Stomach (tissue), 9 donors: ENCODE results near the gene ATXN7L2. TPM values are rescaled to one million over a fixed set of nuclear protein-coding genes. Genes with fewer than 3 reads are reported as not detected.

Experiments used
- DNase-seq, 2 donors: peaks; one replicate each; pipeline versions ENCODE4 v3.0.0 to v3.0.0-alpha.2; 2013 to 2019
- H3K27ac ChIP-seq, 5 donors: fragments of 200-600 bp in 4 of 5; sonication (generic) in 4 of 5; one replicate each; pipeline ENCODE4 v1.5.1; 2013 to 2019; ENCODE audit warnings: mild to moderate bottlenecking in 1 of 5, moderate library complexity in 1 of 5
- H3K27me3 ChIP-seq, 3 donors: fragments of 200-600 bp; sonication (generic); one replicate each; pipeline ENCODE4 v1.5.1; 2017 to 2019; ENCODE audit warnings: mixed run types in 1 of 3
- H3K36me3 ChIP-seq, 4 donors: fragments of 200-600 bp; sonication (generic); 1 replicate in 3 of 4; 2 replicates in 1 of 4; pipeline ENCODE4 v1.5.1; 2016 to 2019
- H3K4me1 ChIP-seq, 4 donors: fragments of 200-600 bp; sonication (generic); one replicate each; pipeline ENCODE4 v1.5.1; 2016 to 2019
- H3K4me3 ChIP-seq, 4 donors: fragments of 200-600 bp; sonication (generic) in 3 of 4; one replicate each; pipeline ENCODE4 v1.5.1; 2016 to 2019; ENCODE audit warnings: mild to moderate bottlenecking in 1 of 4
- H3K9me3 ChIP-seq, 4 donors: fragments of 200-600 bp; sonication (generic); one replicate each; pipeline ENCODE4 v1.5.1; 2016 to 2019
- EP300 ChIP-seq: sonication (generic); formaldehyde crosslinking; IDR thresholded peaks from one replicate; pipeline ENCODE4 v1.6.1; 2017; ENCODE audit warnings: antibody characterized with exemption
- POLR2A ChIP-seq, 4 donors: fragments of 450-650 bp; IDR thresholded peaks; one replicate each; pipeline ENCODE4 v1.6.1; 2016; ENCODE audit warnings: antibody characterized with exemption in 4 of 4, control low read depth in 2 of 4, mild to moderate bottlenecking in 1 of 4, moderate library complexity in 1 of 4
- POLR2AphosphoS5 ChIP-seq, 3 donors: sonication (generic); formaldehyde crosslinking; IDR thresholded peaks; one replicate each; pipeline ENCODE4 v1.6.1; 2016; ENCODE audit warnings: antibody characterized with exemption in 3 of 3
- WGBS, 5 donors: extraction: QIAGEN DNeasy Blood & Tissue Kit in 3 of 5; methylation state at CpG; one replicate each; pipeline versions ENCODE4 v1.1.5 to v1.1.7; 2013 to 2018; 5-methylcytosine and 5-hydroxymethylcytosine counted together
- intact Hi-C: fragments of 100-400 bp; cut with DNase I; formaldehyde crosslinking; loops from one replicate; pipeline ENCODE4 v1.15.1; 2023; ENCODE audit warnings: low total_unique reads
- polyA plus RNA-seq, 3 donors: library from polyadenylated mRNA; stranded (reverse); fragments of 200-250 nt; gene quantifications; one replicate each; pipeline ENCODE4 v1.2.3, GENCODE V29; 2013
- total RNA-seq, 5 donors: library from RNA; depleted of rRNA; stranded (reverse); fragments of >200 nt; gene quantifications; one replicate each; pipeline versions ENCODE4 v1.1.0 to v1.2.3, GENCODE V29; 2014 to 2016
- TF ChIP-seq, protein P1 (sequence below), 7 experiments: fragments of 450-650 bp in 4 of 7; fragments of 200-600 bp in 3 of 7; sonication (generic) in 3 of 7; IDR thresholded peaks; one replicate each; pipeline ENCODE4 v1.5.1; 2016 to 2019; ENCODE audit warnings: antibody characterized with exemption in 7 of 7, control low read depth in 2 of 7, mild to moderate bottlenecking in 1 of 7
- donor health status: healthy with polysubstance abuse.
- donor health status: Bipolar disorder and iron deficiency.
- donor health status: healthy.

Gene ATXN7L2
- total and polyA plus RNA-seq, 8 donors = 0.29 to 6.3 (median 4.0) TPM; not detected in 1

DNA sequence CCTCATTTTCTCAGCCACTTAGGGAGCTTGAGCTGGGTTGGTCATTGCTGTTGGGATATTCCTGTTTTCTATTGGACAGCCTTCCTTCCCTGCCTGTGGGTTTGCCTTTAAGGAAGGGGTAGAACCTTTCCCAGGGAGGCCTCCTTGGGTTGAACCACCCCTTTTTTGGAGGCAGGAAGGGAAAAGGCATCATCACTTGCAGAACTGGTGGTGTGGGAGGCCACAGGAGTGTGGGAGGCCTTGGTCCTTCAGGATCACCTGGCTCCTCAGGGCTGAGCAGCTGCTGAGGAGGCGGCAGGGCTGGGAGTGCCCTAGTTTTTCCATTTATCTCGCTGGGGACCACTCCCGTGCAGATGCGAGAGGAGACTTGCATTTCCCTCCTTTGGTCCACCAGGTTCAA lies 9.5 kb downstream of the ATXN7L2 start:
- H3K4me1 ChIP-seq = peaks cover 8 to 57% (median 34%) of the 10 kb centered on the region in 4 donors
- H3K4me3 ChIP-seq = peak overlapping the region in 2 of 4 donors; percentile 80 to 91
- WGBS, 5 donors = 46 to 62% (median 49%) methylated on average over 4 of the region's 4 CpGs
- DNase-seq = no peak
- no peaks in the 10 kb centered on the region for H3K27me3 ChIP-seq
- intact Hi-C loops = loop anchor here (5.0 kb wide), 1 partner anchor 39 kb away; no protein-coding TSS in a partner anchor
- TF ChIP-seq, protein P1, sequence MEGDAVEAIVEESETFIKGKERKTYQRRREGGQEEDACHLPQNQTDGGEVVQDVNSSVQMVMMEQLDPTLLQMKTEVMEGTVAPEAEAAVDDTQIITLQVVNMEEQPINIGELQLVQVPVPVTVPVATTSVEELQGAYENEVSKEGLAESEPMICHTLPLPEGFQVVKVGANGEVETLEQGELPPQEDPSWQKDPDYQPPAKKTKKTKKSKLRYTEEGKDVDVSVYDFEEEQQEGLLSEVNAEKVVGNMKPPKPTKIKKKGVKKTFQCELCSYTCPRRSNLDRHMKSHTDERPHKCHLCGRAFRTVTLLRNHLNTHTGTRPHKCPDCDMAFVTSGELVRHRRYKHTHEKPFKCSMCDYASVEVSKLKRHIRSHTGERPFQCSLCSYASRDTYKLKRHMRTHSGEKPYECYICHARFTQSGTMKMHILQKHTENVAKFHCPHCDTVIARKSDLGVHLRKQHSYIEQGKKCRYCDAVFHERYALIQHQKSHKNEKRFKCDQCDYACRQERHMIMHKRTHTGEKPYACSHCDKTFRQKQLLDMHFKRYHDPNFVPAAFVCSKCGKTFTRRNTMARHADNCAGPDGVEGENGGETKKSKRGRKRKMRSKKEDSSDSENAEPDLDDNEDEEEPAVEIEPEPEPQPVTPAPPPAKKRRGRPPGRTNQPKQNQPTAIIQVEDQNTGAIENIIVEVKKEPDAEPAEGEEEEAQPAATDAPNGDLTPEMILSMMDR (IDR thresholded peaks at IDR 0.05) = no peak
- TF ChIP-seq POLR2A (IDR thresholded peaks at IDR 0.05) (no peak), POLR2AphosphoS5 (IDR thresholded peaks at IDR 0.05) (no peak), EP300 (no peak)
- no peaks in the 10 kb centered on the region for H3K9me3 ChIP-seq
- H3K27ac ChIP-seq = peak overlapping the region in 4 of 5 donors; percentile 76 to 90 (median 84)
- peaks cover 26 to 64% (median 49%) of the 10 kb centered on the region in 4 donors for H3K36me3 ChIP-seq

DNA sequence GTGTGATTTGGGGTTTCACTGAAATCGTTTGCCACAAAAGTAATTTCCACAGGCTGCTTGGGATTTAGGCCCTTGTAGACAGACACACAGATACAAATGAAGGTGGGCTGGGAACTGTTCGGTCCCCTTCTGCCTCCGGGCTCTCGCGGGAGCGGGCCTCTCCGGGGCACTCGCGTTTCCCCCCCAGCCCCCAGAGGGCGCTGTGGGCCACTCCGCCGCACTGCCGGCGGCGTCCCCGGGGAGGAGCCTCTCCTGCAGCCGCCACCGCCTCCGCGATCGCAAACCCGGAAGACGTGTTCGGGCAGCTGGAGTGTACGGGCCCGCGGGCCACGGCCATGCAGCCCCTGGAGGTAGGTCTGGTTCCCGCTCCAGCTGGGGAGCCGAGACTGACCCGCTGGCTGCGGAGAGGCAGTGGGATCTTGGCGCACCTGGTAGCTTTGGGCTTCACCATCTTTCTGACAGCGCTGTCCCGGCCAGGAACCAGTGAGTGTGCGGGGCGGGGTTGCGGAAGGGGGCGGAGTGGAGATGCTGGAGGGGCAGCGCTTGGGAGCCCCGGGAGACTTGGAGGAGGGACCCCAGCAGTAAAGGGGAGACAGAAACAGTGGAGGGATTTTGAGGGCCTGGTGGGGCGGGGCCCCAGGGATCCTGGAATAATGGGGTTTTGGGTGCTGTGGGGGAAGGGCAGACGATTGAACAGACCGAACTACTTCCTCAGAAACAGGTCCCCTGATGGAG lies 10.3 kb downstream of the ATXN7L2 start, which contains the start of gene CYB561D1:
CYB561D1 (plus strand) TSS at position 290 of the 735 bp plus-strand sequence; CDS start at position 336, 46 bp downstream.
- intact Hi-C loops = loop anchor here (5.0 kb wide), 1 partner anchor 38 kb away; no protein-coding TSS in a partner anchor
- no peaks in the 10 kb centered on the region for H3K27me3 ChIP-seq
- no peaks in the 10 kb centered on the region for H3K9me3 ChIP-seq
- peak; percentile 88 to 96 for DNase-seq
- TF ChIP-seq EP300 (no peak), POLR2A (IDR thresholded peaks at IDR 0.05) (peak in 1 of 4 donors; percentile 13), POLR2AphosphoS5 (IDR thresholded peaks at IDR 0.05) (peak in 2 of 3 donors; percentile 62 to 84)
- TF ChIP-seq, protein P1 (IDR thresholded peaks at IDR 0.05) = peak in 5 of 7 experiments; percentile 72 to 93 (median 90)
- H3K27ac ChIP-seq = peak within 1 kb of the TSS; percentile 76 to 95 (median 87)
- H3K4me1 ChIP-seq = peaks cover 8 to 64% (median 40%) of the 10 kb centered on the region in 4 donors
- 0% methylated on average over 14 to 44 of the region's 44 CpGs for WGBS, 5 donors
- peaks cover 24 to 59% (median 42%) of the 10 kb centered on the region in 4 donors for H3K36me3 ChIP-seq
- peak within 1 kb of the TSS; percentile 80 to 91 (median 84) for H3K4me3 ChIP-seq

DNA sequence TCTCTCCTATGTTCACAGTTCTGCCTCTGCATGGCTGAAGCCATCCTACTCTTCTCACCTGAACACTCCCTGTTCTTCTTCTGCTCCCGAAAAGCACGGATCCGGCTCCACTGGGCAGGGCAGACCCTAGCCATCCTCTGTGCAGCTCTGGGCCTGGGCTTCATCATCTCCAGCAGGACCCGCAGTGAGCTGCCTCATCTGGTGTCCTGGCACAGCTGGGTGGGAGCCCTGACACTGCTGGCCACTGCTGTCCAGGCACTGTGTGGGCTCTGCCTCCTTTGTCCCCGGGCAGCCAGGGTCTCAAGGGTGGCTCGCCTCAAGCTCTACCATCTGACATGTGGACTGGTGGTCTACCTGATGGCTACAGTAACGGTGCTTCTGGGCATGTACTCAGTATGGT lies 12.0 kb downstream of the ATXN7L2 start:
- Histone ChIP-seq H3K27ac (no peak overlapping the region), H3K36me3 (peaks cover 19 to 52% (median 37%) of the 10 kb centered on the region in 4 donors), H3K27me3 (no peaks in the 10 kb centered on the region), H3K9me3 (no peaks in the 10 kb centered on the region), H3K4me3 (no peak overlapping the region), H3K4me1 (peaks cover 25 to 76% (median 56%) of the 10 kb centered on the region in 4 donors)
- DNase-seq = no peak
- 87 to 98% (median 93%) methylated on average over 6 to 7 of the region's 7 CpGs for WGBS, 5 donors
- TF ChIP-seq EP300 (no peak), POLR2A (IDR thresholded peaks at IDR 0.05) (no peak), POLR2AphosphoS5 (IDR thresholded peaks at IDR 0.05) (no peak)
- TF ChIP-seq, protein P1 (IDR thresholded peaks at IDR 0.05) = no peak
- intact Hi-C loops = no loop called here

DNA sequence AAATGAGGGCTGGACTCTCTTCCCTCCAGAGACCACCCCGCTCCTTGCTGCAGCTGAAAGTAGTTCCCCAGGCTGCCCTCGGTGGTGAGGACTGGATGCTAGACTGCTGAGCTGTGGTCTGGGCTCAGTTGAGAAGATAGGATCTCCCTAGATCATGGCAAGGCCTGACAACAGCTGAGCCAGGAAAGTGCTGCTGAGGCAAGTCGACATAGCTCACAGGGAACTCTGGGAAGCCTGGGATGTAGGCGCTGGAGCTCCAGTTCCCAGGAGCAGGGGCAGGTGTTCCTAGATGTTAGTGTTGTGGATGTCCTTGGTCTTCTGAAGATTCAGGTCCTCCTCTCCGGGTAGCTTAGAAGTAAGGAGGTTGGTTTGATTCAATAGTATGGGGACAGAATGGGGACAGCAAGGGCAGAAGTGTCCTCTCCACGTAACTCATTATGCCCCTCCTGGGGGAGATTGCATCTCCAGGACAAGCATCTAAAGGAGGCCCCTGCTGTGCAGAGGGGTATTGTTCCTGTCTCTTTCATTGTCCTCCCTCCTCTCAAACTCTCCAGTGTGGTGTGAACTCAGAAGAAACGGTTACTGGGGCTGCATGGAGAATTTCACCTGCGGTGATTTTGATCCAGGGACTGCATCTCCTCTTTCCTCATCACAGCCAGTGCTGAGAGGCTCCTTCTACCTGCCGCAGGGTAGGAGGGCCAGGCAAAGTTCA lies 13.9 kb downstream of the ATXN7L2 start:
- 62 to 71% (median 70%) methylated on average over 7 to 9 of the region's 9 CpGs for WGBS, 5 donors
- Histone ChIP-seq H3K36me3 (peaks cover 19 to 48% (median 43%) of the 10 kb centered on the region in 4 donors), H3K27me3 (no peaks in the 10 kb centered on the region), H3K9me3 (no peaks in the 10 kb centered on the region), H3K27ac (no peak overlapping the region), H3K4me1 (peaks cover 34 to 90% (median 62%) of the 10 kb centered on the region in 4 donors), H3K4me3 (no peak overlapping the region)
- no peak for DNase-seq
- TF ChIP-seq POLR2A (IDR thresholded peaks at IDR 0.05) = no peak
- TF ChIP-seq EP300 = no peak
- no peak for TF ChIP-seq POLR2AphosphoS5 (IDR thresholded peaks at IDR 0.05)
- TF ChIP-seq, protein P1 (IDR thresholded peaks at IDR 0.05) = no peak
- intact Hi-C loops = no loop called here
